ENCODE data around the gene RPTOR.

The RPTOR gene

DNA sequence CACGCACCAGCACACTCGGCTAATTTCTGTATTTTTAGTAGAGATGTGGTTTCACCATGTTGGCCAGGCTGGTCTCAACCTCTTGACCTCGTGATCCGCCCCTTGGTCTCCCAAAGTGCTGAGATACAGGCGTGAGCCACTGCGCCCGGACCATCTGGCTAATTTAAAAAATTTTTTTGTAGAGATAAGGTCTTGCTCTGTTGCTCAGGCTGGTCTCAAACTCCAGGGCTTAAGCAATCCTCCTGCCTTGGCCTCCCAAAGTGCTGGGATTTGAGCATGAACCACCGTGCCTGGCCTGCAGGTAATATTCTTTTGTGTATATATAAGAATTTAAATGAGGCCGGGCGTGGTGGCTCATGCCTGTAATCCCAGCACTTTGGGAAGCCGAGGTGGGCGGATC lies 115.0 kb downstream of the RPTOR start:
- Histone ChIP-seq H3K9ac (no peak overlapping the region), H2AFZ (no peak overlapping the region), H3K4me1 (no peaks in the 10 kb centered on the region), H3K27ac (no peak overlapping the region), H3K4me2 (ENCODE audit: low read length) (no peak overlapping the region), H3K27me3 (ENCODE audit: control insufficient read depth, insufficient read depth, low read length) (no peaks in the 10 kb centered on the region), H3K9me3 (ENCODE audit: control insufficient read depth, low read length) (no peaks in the 10 kb centered on the region), H3K36me3 (ENCODE audit: control insufficient read depth, insufficient read depth, low read length) (no peaks in the 10 kb centered on the region), H3K79me2 (peaks cover 43% of the 10 kb centered on the region), H3K4me3 (ENCODE audit: low read depth, low read length) (no peak overlapping the region)
- no peak for TF ChIP-seq CTCF (IDR thresholded peaks at IDR 0.05)

DNA sequence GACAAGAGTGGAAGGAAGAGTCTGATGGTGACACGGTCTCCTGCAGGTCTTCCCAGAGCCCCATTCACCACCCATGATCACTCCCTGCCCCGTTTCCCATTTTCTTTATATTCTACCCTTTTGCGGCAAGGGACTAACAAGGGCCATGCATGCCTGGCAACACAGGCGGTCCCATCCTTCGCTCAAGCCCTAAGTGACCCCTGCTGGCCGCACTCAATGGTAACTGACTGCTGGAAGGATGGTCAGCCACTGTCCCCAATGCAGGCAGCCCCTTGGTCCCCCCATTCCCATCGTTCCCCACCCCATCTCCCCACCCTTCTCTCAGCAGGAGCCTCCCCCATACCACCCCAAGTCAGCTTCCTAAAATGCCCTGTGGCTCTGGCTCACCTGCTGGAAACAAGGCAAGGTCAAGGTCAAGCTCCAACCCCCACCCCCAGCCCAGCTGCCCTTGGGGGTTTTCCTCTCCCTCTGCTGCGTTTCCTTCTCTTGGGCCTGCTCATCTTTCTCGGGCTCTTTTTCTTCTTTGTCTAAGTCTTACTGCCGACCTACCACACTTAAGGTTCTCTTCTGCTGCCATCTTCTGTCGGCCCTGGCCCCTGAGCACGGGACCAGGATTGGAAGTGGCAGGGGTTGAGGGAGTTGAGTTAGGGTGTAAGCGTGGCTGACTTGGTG lies 116.0 kb downstream of the RPTOR start:
- H3K4me3 ChIP-seq (ENCODE audit: low read depth, low read length) = no peak overlapping the region
- no peak for TF ChIP-seq CTCF (IDR thresholded peaks at IDR 0.05)
- H3K9me3 ChIP-seq (ENCODE audit: control insufficient read depth, low read length) = no peaks in the 10 kb centered on the region
- H3K36me3 ChIP-seq (ENCODE audit: control insufficient read depth, insufficient read depth, low read length) = no peaks in the 10 kb centered on the region
- no peak overlapping the region for H3K9ac ChIP-seq
- peaks cover 42% of the 10 kb centered on the region for H3K79me2 ChIP-seq
- no peak overlapping the region for H3K27ac ChIP-seq
- H2AFZ ChIP-seq = no peak overlapping the region
- H3K4me1 ChIP-seq = no peaks in the 10 kb centered on the region
- H3K4me2 ChIP-seq (ENCODE audit: low read length) = no peak overlapping the region
- no peaks in the 10 kb centered on the region for H3K27me3 ChIP-seq (ENCODE audit: control insufficient read depth, insufficient read depth, low read length)

DNA sequence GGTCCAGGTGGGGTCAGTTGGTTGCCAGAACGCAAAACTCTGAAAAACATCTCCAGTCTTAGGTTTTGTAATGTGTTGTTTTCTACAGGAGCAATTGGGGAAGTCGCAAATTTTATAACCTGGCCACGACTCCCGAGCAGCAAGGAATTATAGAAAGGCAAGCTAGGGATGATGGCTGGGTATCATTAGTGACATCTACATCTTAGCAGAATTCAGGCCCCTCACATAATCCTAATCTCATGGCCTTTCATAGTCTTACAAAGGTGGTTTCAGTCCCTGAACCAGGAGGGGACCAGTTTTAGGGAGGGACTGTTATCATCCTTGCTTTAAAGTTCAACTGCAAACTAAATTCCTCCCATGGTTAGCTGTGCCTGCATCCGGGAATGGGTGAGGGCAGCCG lies 117.9 kb downstream of the RPTOR start:
- no peaks in the 10 kb centered on the region for H3K4me1 ChIP-seq
- H3K79me2 ChIP-seq = peaks cover 35% of the 10 kb centered on the region
- H3K9ac ChIP-seq = no peak overlapping the region
- H3K27me3 ChIP-seq (ENCODE audit: control insufficient read depth, insufficient read depth, low read length) = no peaks in the 10 kb centered on the region
- TF ChIP-seq CTCF (IDR thresholded peaks at IDR 0.05) = no peak
- H3K4me3 ChIP-seq (ENCODE audit: low read depth, low read length) = no peak overlapping the region
- no peaks in the 10 kb centered on the region for H3K36me3 ChIP-seq (ENCODE audit: control insufficient read depth, insufficient read depth, low read length)
- no peak overlapping the region for H2AFZ ChIP-seq
- no peak overlapping the region for H3K27ac ChIP-seq
- H3K4me2 ChIP-seq (ENCODE audit: low read length) = no peak overlapping the region
- H3K9me3 ChIP-seq (ENCODE audit: control insufficient read depth, low read length) = no peaks in the 10 kb centered on the region

- Histone ChIP-seq H3K27me3 (ENCODE audit: control insufficient read depth, insufficient read depth, low read length) (no peaks in the 10 kb centered on the region), H3K9me3 (ENCODE audit: control insufficient read depth, low read length) (no peaks in the 10 kb centered on the region), H3K79me2 (peaks cover 38% of the 10 kb centered on the region), H3K36me3 (ENCODE audit: control insufficient read depth, insufficient read depth, low read length) (no peaks in the 10 kb centered on the region), H2AFZ (no peak overlapping the region), H3K4me1 (no peaks in the 10 kb centered on the region), H3K9ac (no peak overlapping the region), H3K4me2 (ENCODE audit: low read length) (no peak overlapping the region), H3K27ac (no peak overlapping the region), H3K4me3 (ENCODE audit: low read depth, low read length) (no peak overlapping the region)
- TF ChIP-seq CTCF (IDR thresholded peaks at IDR 0.05) = no peak
These were observed 119.2 kb downstream of the RPTOR start for GRCh38 chr17:80663781-80664206.

DNA sequence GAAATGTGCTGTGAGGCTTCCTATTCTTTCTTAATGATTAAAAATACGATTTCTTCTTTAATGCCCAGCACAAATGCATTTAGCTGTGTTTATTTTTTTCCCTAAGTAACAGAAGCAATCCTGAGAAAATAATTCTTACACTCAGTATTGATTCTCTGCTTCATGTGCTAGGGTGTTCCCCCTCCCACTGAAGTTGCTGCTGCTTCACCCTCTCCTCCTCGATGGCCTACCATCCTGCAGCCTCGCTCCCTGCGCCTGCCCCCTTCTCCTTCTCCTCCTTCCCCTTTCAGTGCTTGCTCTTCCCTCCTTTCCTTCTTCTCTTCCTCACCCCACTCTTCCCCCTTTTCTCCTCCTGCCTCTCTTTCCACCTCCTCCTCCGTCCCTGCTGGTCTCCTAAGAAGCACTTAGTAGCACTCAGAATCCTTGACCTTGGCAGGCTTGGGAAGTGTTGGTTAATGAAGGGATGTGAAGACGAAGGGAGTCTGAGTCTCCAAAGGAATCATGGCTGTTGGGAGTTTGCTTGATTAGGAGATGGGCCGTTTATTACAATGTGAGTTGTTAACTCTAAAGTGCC lies 119.7 kb downstream of the RPTOR start:
- Histone ChIP-seq H3K4me3 (ENCODE audit: low read depth, low read length) (no peak overlapping the region), H3K27ac (no peak overlapping the region), H3K9ac (no peak overlapping the region), H3K27me3 (ENCODE audit: control insufficient read depth, insufficient read depth, low read length) (no peaks in the 10 kb centered on the region), H3K36me3 (ENCODE audit: control insufficient read depth, insufficient read depth, low read length) (no peaks in the 10 kb centered on the region), H2AFZ (no peak overlapping the region), H3K79me2 (peaks cover 39% of the 10 kb centered on the region), H3K9me3 (ENCODE audit: control insufficient read depth, low read length) (no peaks in the 10 kb centered on the region), H3K4me1 (no peaks in the 10 kb centered on the region), H3K4me2 (ENCODE audit: low read length) (no peak overlapping the region)
- no peak for TF ChIP-seq CTCF (IDR thresholded peaks at IDR 0.05)

Data from parathyroid adenoma (tissue), 2 donors.